ENCODE results near the gene PALM2AKAP2. TPM values are rescaled to one million over a fixed set of nuclear protein-coding genes. Genes with fewer than 3 reads are reported as not detected.

Gene PALM2AKAP2
- total and polyA plus RNA-seq, 7 experiments from 2014 or later: not detected

- ChIA-PET POLR2A (no interaction called here), CTCF (no interaction called here)
- Histone ChIP-seq H3K36me3 (ENCODE audit: control insufficient read depth in 2 of 3, insufficient read depth in 3 of 3, low read length in 3 of 3) (no peaks in the 10 kb centered on the region), H3K27ac (ENCODE audit: low read depth, low read length) (no peak overlapping the region), H3K9me3 (ENCODE audit: control insufficient read depth in 2 of 3, low read length in 3 of 3) (no peaks in the 10 kb centered on the region), H3K27me3 (ENCODE audit: control insufficient read depth in 2 of 2, insufficient read depth in 2 of 2, low read length in 2 of 2) (no peaks in the 10 kb centered on the region), H3K4me1 (ENCODE audit: control insufficient read depth in 2 of 2, insufficient read depth in 2 of 2, low read length in 2 of 2) (no peaks in the 10 kb centered on the region), H3K4me3 (ENCODE audit: low read length) (no peak overlapping the region)
- ATAC-seq (no peak), DNase-seq (no peak)
- Mint-ChIP-seq H3K27me3 (peaks cover 9 to 35% (median 17%) of the 10 kb centered on the region in 5 donors), H3K4me3 (no peak overlapping the region), H3K9me3 (peaks cover 0 to 7% (median 0%) of the 10 kb centered on the region in 11 donors), H3K4me1 (no peaks in the 10 kb centered on the region), H3K36me3 (no peaks in the 10 kb centered on the region), H3K27ac (no peak overlapping the region)
- intact Hi-C loops (cut with micrococcal nuclease): no loop called here
Observed at GRCh38 chr9:109759589-109759988, 20.4 kb upstream of the PALM2AKAP2 start.

- intact Hi-C loops (cut with micrococcal nuclease): no loop called here
- H3K4me3 Mint-ChIP-seq: no peak overlapping the region
- ATAC-seq (no peak), DNase-seq (no peak)
- ChIA-PET POLR2A (no interaction called here), CTCF (no interaction called here)
- no peaks in the 10 kb centered on the region for H3K36me3 ChIP-seq (ENCODE audit: control insufficient read depth in 2 of 3, insufficient read depth in 3 of 3, low read length in 3 of 3)
- H3K4me1 ChIP-seq (ENCODE audit: control insufficient read depth in 2 of 2, insufficient read depth in 2 of 2, low read length in 2 of 2): no peaks in the 10 kb centered on the region
- H3K27ac ChIP-seq (ENCODE audit: low read depth, low read length): no peak overlapping the region
- no peaks in the 10 kb centered on the region for H3K9me3 ChIP-seq (ENCODE audit: control insufficient read depth in 2 of 3, low read length in 3 of 3)
- H3K4me3 ChIP-seq (ENCODE audit: low read length): no peak overlapping the region
- H3K27me3 ChIP-seq (ENCODE audit: control insufficient read depth in 2 of 2, insufficient read depth in 2 of 2, low read length in 2 of 2): peaks cover 0 to 2% of the 10 kb centered on the region in 2 donors
- no peaks in the 10 kb centered on the region for H3K36me3 Mint-ChIP-seq
- H3K9me3 Mint-ChIP-seq: peaks cover 0 to 7% (median 2%) of the 10 kb centered on the region in 11 donors
- H3K4me1 Mint-ChIP-seq: peaks cover 0 to 1% (median 0%) of the 10 kb centered on the region in 7 donors
- peaks cover 26 to 33% (median 28%) of the 10 kb centered on the region in 5 donors for H3K27me3 Mint-ChIP-seq
- H3K27ac Mint-ChIP-seq: no peak overlapping the region
Observed at GRCh38 chr9:109765278-109765677, 14.7 kb upstream of the PALM2AKAP2 start.

DNA sequence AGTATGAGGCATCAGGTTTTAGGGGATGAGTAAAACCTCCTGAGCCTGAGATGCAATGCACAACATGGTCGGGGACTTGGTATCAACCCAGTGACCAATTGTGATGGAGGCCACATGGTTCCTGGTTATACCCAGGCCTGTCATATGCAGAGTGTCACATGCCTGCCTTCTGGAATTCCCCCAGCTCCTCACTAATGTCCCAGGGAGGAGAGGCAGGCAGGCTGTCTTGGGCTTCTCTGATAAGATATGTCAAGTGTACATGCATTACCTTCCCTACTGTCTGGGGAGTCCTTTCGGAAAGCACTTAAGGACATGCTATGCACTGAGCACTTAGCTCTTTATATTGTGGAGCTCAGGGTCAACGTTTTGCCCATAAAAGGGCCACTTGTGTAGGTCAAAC, 14.2 kb upstream of the PALM2AKAP2 start:
- ChIA-PET POLR2A (no interaction called here), CTCF (no interaction called here)
- H3K27ac ChIP-seq (ENCODE audit: low read depth, low read length): no peak overlapping the region
- H3K4me1 Mint-ChIP-seq: peaks cover 0 to 1% (median 0%) of the 10 kb centered on the region in 7 donors
- H3K36me3 ChIP-seq (ENCODE audit: control insufficient read depth in 2 of 3, insufficient read depth in 3 of 3, low read length in 3 of 3): no peaks in the 10 kb centered on the region
- no peak overlapping the region for H3K27ac Mint-ChIP-seq
- ATAC-seq (no peak), DNase-seq (no peak)
- H3K4me1 ChIP-seq (ENCODE audit: control insufficient read depth in 2 of 2, insufficient read depth in 2 of 2, low read length in 2 of 2): no peaks in the 10 kb centered on the region
- no peak overlapping the region for H3K4me3 ChIP-seq (ENCODE audit: low read length)
- no peaks in the 10 kb centered on the region for H3K9me3 ChIP-seq (ENCODE audit: control insufficient read depth in 2 of 3, low read length in 3 of 3)
- peaks cover 0 to 7% (median 2%) of the 10 kb centered on the region in 11 donors for H3K9me3 Mint-ChIP-seq
- H3K27me3 ChIP-seq (ENCODE audit: control insufficient read depth in 2 of 2, insufficient read depth in 2 of 2, low read length in 2 of 2): peaks cover 0 to 2% of the 10 kb centered on the region in 2 donors
- H3K36me3 Mint-ChIP-seq: no peaks in the 10 kb centered on the region
- H3K4me3 Mint-ChIP-seq: no peak overlapping the region
- peaks cover 27 to 37% (median 32%) of the 10 kb centered on the region in 5 donors for H3K27me3 Mint-ChIP-seq
- intact Hi-C loops (cut with micrococcal nuclease): no loop called here

DNA sequence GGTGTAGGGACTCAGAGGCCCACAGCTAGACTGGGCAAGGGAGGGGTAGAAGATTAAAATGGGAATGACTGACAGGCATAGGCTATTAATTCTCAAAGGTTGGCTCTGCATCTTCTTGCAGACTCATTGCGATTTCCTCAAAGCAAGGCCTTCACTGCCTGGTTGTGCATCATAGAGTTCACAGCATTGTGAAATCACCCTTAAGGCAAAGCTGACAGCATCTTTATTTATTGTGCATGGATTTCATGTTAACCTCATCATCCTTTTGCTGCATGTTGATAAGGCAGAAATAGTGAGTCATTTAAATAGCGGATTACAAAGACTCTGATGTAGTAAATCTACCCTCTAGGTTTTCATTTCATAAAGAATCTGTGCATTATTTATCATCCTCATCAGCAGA, 13.6 kb upstream of the PALM2AKAP2 start:
- H3K9me3 ChIP-seq (ENCODE audit: control insufficient read depth in 2 of 3, low read length in 3 of 3): no peaks in the 10 kb centered on the region
- H3K27me3 Mint-ChIP-seq: peaks cover 33 to 42% (median 37%) of the 10 kb centered on the region in 5 donors

GRCh38 chr9:109767404-109767803, 12.6 kb upstream of the PALM2AKAP2 start:
- Histone ChIP-seq H3K4me3 (ENCODE audit: low read length) (no peak overlapping the region), H3K27ac (ENCODE audit: low read depth, low read length) (no peak overlapping the region), H3K4me1 (ENCODE audit: control insufficient read depth in 2 of 2, insufficient read depth in 2 of 2, low read length in 2 of 2) (no peaks in the 10 kb centered on the region), H3K36me3 (ENCODE audit: control insufficient read depth in 2 of 3, insufficient read depth in 3 of 3, low read length in 3 of 3) (no peaks in the 10 kb centered on the region), H3K9me3 (ENCODE audit: control insufficient read depth in 2 of 3, low read length in 3 of 3) (no peaks in the 10 kb centered on the region), H3K27me3 (ENCODE audit: control insufficient read depth in 2 of 2, insufficient read depth in 2 of 2, low read length in 2 of 2) (peaks cover 0 to 2% of the 10 kb centered on the region in 2 donors)
- Mint-ChIP-seq H3K36me3 (no peaks in the 10 kb centered on the region), H3K27me3 (peaks cover 32 to 46% (median 45%) of the 10 kb centered on the region in 5 donors), H3K4me1 (peaks cover 0 to 1% (median 0%) of the 10 kb centered on the region in 7 donors), H3K27ac (no peak overlapping the region), H3K9me3 (peaks cover 0 to 5% (median 0%) of the 10 kb centered on the region in 11 donors), H3K4me3 (no peak overlapping the region)
- CTCF ChIA-PET: no interaction called here
- POLR2A ChIA-PET: no interaction called here
- intact Hi-C loops (cut with micrococcal nuclease): no loop called here
- DNase-seq (no peak), ATAC-seq (no peak)

More for the DNA sequence above, 13.6 kb upstream of the PALM2AKAP2 start:
- DNase-seq (no peak), ATAC-seq (no peak)
- CTCF ChIA-PET: no interaction called here
- Mint-ChIP-seq H3K4me3 (no peak overlapping the region), H3K27ac (no peak overlapping the region), H3K4me1 (peaks cover 0 to 1% (median 0%) of the 10 kb centered on the region in 7 donors), H3K36me3 (no peaks in the 10 kb centered on the region), H3K9me3 (peaks cover 0 to 7% (median 2%) of the 10 kb centered on the region in 11 donors)
- Histone ChIP-seq H3K36me3 (ENCODE audit: control insufficient read depth in 2 of 3, insufficient read depth in 3 of 3, low read length in 3 of 3) (no peaks in the 10 kb centered on the region), H3K27me3 (ENCODE audit: control insufficient read depth in 2 of 2, insufficient read depth in 2 of 2, low read length in 2 of 2) (peaks cover 0 to 2% of the 10 kb centered on the region in 2 donors), H3K27ac (ENCODE audit: low read depth, low read length) (no peak overlapping the region), H3K4me3 (ENCODE audit: low read length) (no peak overlapping the region), H3K4me1 (ENCODE audit: control insufficient read depth in 2 of 2, insufficient read depth in 2 of 2, low read length in 2 of 2) (no peaks in the 10 kb centered on the region)
- intact Hi-C loops (cut with micrococcal nuclease): no loop called here
- POLR2A ChIA-PET: no interaction called here

GRCh38 chr9:109767814-109768213, 12.2 kb upstream of the PALM2AKAP2 start:
- H3K4me3 ChIP-seq (ENCODE audit: low read length): no peak overlapping the region
- Mint-ChIP-seq H3K9me3 (peaks cover 0 to 5% (median 0%) of the 10 kb centered on the region in 11 donors), H3K27me3 (peaks cover 32 to 45% (median 45%) of the 10 kb centered on the region in 5 donors), H3K27ac (no peak overlapping the region), H3K36me3 (no peaks in the 10 kb centered on the region), H3K4me1 (peaks cover 0 to 1% (median 0%) of the 10 kb centered on the region in 7 donors), H3K4me3 (no peak overlapping the region)
- H3K27me3 ChIP-seq (ENCODE audit: control insufficient read depth in 2 of 2, insufficient read depth in 2 of 2, low read length in 2 of 2): peaks cover 0 to 2% of the 10 kb centered on the region in 2 donors
- no peak overlapping the region for H3K27ac ChIP-seq (ENCODE audit: low read depth, low read length)
- no peaks in the 10 kb centered on the region for H3K4me1 ChIP-seq (ENCODE audit: control insufficient read depth in 2 of 2, insufficient read depth in 2 of 2, low read length in 2 of 2)
- ChIA-PET CTCF (no interaction called here), POLR2A (no interaction called here)
- intact Hi-C loops (cut with micrococcal nuclease): no loop called here
- ATAC-seq (no peak), DNase-seq (no peak)
- H3K36me3 ChIP-seq (ENCODE audit: control insufficient read depth in 2 of 3, insufficient read depth in 3 of 3, low read length in 3 of 3): no peaks in the 10 kb centered on the region
- H3K9me3 ChIP-seq (ENCODE audit: control insufficient read depth in 2 of 3, low read length in 3 of 3): no peaks in the 10 kb centered on the region

GRCh38 chr9:109769250-109769649, 10.7 kb upstream of the PALM2AKAP2 start:
- no peaks in the 10 kb centered on the region for H3K9me3 ChIP-seq (ENCODE audit: control insufficient read depth in 2 of 3, low read length in 3 of 3)
- H3K27ac Mint-ChIP-seq: no peak overlapping the region
- no peak for DNase-seq
- ATAC-seq: no peak
- POLR2A ChIA-PET: no interaction called here
- peaks cover 0 to 1% (median 0%) of the 10 kb centered on the region in 7 donors for H3K4me1 Mint-ChIP-seq
- no peak overlapping the region for H3K27ac ChIP-seq (ENCODE audit: low read depth, low read length)
- H3K36me3 Mint-ChIP-seq: no peaks in the 10 kb centered on the region
- H3K4me1 ChIP-seq (ENCODE audit: control insufficient read depth in 2 of 2, insufficient read depth in 2 of 2, low read length in 2 of 2): no peaks in the 10 kb centered on the region
- no peak overlapping the region for H3K4me3 ChIP-seq (ENCODE audit: low read length)
- H3K4me3 Mint-ChIP-seq: no peak overlapping the region
- peaks cover 0 to 2% of the 10 kb centered on the region in 2 donors for H3K27me3 ChIP-seq (ENCODE audit: control insufficient read depth in 2 of 2, insufficient read depth in 2 of 2, low read length in 2 of 2)
- CTCF ChIA-PET: no interaction called here
- H3K36me3 ChIP-seq (ENCODE audit: control insufficient read depth in 2 of 3, insufficient read depth in 3 of 3, low read length in 3 of 3): no peaks in the 10 kb centered on the region
- H3K27me3 Mint-ChIP-seq: peaks cover 32 to 52% (median 46%) of the 10 kb centered on the region in 5 donors
- intact Hi-C loops (cut with micrococcal nuclease): no loop called here
- peaks cover 0 to 5% (median 0%) of the 10 kb centered on the region in 11 donors for H3K9me3 Mint-ChIP-seq

Measured in naive thymus-derived CD4-positive, alpha-beta T cell (primary cell).